ENCODE data around the gene TCF7L2. TPM values are rescaled to one million over a fixed set of nuclear protein-coding genes. Genes with fewer than 3 reads are reported as not detected.

Gene TCF7L2
- total RNA-seq, 1 donor from 2014 or later, result 17.2 TPM

DNA sequence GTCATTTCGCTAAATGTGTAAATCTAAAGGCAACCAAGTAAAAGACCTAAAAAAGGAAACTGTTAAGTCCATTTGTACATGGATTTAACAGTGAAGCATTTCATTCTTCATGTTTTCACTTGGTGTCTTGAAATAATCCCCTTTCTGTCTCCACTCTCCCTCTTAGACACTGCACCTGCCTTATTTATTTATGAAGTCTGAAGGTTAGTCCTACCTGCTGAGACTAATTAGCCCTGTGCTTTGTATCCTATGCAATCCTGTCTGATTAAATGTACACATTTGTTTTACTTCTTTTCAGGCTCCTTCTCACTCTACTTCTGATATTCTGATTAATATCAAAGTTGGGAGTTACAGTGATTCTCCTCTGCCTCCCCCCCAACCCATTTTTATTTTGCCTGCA, 1.9 kb upstream of the TCF7L2 start:
- no peak for DNase-seq

DNA sequence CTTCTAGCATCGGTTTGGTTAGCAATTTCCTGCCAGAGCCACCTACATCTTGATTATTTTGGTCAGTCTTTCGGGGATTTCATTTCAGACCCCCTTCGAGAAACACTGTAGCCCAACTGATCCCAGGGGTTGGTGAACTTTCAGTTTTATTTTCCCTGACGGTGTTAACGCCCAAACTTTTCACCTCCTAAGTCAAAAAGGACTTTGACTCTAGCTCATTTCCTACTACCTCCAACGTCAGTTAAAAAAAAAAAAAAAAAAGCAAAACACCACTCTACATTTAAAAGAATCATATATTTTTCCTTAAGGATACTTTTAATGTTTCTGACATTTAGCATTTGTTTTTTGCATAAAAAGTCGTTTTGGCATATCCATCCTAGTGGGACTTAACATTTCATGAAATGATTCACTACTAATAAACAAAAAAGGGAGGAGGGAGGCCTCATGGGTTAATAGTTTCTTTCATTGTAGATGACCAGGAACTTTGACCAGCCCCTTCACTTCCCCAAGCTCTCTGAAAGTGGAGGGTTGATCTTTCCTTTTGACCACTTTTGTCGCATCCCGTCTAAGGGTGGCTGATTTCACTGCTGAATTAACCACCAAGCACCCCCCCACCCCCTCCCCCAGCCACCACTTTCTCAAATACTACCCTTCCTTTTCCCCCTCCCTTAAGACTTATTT, 764 bp upstream of the TCF7L2 start:
- no peak for DNase-seq

DNA sequence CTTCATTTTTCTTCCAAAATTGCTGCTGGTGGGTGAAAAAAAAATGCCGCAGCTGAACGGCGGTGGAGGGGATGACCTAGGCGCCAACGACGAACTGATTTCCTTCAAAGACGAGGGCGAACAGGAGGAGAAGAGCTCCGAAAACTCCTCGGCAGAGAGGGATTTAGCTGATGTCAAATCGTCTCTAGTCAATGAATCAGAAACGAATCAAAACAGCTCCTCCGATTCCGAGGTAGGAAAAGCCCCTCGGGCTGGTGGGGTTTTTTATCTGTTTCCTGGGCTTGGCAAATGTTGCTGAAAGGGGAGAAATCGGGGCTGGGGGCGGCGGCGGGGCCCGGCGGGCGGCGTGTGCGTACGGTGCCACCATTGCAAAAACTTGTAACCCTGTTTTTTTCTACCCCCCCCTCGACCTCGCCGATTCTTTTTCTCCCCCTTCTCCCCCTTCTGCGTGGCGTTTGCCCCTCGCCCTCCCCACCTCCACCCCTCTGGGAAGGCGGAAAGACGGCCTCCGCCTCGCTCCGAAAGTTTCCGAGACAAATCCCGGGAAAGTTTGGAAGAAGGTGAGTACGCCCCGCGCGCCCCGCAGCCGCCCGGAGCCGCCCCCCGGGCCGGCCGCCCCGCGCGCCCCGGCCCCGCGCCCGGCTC, 789 bp downstream of the TCF7L2 start:
- peak; percentile 64 for DNase-seq

DNA sequence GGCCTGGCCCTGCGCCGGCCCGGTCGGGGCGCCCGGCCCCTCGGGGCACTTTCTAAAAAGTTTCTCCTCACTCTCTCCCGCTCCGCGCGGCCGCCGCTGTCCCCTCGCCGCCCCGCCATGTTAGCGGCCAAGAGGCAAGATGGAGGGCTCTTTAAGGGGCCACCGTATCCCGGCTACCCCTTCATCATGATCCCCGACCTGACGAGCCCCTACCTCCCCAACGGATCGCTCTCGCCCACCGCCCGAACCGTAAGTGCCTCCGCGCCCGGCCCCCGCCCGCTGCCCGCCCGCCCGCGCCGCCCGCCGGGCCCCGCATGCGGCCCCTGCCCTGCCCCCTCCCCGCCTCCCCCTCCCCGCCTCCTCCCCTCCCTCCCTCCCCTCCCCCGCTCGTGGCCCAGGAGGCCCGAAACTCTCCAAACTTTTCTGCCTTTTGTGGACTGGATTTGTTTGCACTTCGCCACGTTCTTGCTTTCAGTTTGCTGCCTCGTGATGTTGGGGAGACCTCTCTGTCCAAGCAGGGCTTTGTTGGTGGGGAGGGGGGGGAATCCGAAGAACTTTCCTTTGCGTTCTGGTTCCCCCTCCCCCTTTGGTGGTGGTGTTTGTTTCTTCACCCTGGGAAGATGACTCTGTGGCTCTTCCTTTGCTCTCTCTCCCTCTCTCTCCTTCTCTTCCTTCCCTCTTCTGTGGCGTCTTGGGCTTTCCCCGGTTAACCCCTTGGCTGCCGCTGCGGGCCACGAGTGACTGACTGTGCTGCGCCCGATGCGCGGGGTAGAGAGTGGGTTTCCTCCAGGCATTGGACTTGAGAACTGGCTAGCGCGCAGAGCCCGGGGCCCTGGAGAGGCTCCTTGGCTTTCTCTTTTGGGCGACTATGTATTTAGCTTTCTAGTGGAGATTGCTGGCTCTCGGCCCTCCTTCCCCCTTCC, 1.6 kb downstream of the TCF7L2 start:
- DNase-seq, result peak; percentile 90

DNA sequence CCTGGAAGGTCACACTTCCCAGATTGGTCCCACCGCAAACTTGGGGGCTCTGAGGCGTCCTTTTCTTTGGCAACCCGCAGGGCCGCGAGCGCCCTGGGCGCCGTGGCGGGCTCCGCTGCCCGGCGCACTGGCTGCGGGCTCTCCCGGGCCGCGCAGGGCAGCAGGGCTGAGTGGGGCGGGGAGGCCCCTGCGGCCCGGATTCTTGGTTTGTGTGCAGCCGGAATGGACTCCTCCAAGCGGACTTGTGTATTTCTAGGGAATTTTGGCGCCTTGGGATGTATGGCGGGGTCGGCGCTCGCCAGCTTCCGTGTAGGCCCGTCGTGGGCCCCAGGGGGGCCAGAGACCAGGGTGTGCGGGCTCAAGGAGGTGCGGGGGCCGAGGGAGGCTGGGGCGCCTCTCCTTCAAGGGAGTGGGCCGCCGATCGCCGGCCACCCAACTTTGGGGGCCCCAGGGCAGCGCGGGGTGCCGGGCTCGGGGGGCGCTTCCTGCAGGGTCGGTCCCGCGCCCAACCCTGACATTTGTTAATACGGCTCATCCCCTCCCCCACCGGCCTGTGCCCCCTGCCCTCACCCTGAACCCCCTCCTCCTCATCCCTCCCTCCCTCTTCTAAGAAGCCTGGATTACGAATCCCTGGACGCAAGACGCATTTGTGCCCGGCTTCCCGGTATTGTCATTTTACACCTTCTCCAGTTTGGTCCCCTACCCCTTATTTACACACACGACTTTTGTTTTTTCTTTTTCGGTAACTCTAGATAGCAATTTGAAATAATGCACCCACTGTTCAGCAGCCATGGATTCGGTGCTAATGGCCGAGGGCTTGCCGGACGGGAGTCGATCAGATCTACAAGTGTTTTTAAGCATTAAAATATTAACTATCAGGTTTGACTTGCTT, 2.5 kb downstream of the TCF7L2 start:
- DNase-seq, result peak; percentile 55

DNA sequence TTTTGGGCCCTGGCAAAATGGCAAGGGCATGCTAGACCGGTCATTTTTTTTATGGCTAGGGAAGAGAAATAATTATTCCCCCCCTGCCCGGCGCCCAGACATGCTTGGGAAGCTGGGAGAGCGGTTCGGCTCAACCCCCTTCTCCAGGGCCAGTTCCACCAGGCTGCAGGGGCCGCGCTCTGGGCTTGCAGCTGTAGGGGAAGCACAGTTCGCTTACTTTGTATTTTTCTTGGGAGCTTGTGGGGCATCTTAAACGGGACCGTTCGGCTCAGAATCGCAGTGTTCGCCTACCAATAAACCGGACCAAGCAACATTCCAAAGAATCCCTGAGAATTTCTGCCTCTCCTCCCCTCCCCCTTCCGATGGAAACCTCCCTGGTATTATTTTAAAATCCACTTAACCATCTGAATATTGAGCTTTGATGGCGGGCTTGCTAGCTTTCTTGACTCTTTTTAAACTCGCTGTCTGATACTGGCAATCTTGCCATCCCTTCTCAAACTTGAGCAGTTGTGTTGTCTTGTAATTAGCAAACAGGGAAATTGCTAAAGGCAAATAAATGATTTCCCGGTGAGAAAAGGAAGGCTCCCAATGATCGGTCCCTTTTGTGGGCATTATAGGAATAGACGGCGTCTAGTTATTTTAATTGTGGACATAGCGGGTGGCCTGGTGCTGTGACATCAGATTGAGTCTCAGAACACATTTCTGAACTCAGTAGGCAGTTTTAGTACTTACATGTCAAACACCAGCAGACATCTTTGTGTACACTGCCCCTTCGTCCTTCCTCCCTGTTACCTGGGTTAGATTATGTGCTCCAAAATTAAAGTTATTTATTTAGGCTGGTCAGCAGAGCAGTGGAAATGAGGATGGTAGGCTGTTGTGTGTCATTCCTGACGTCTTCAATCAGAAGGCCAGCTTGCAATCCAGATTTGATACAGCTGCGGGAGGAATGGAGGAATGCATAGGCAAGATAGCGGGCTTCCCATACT, 3.4 kb downstream of the TCF7L2 start:
- peak; percentile 60 for DNase-seq

DNA sequence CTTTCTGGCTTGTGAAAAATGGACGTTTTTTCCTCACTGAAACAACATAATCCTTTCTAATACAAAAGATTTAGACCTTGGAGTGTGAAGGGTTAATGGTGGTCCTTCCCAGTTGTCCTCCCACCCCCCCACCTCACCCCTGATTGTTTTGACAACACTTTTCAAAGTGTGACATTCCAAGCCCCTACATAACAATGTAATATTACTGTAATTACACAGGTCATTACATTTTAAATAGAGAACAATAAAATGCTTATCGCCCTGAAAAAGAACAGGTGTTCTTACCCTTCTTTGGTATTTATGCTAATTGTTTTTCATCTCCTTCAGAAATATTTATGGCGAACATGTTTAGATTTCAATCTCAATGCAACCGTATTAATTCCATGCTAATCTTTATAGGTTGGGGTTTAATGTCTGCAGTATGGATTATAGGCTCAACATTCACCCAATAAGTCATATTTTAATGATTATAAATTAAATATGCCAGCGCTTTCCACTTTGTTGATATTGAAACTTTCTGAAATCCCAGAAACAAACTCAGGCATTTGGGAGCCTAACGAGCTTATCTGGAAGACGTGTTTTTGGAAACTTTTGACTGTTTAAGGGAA, 5.0 kb downstream of the TCF7L2 start:
- no peak for DNase-seq

DNA sequence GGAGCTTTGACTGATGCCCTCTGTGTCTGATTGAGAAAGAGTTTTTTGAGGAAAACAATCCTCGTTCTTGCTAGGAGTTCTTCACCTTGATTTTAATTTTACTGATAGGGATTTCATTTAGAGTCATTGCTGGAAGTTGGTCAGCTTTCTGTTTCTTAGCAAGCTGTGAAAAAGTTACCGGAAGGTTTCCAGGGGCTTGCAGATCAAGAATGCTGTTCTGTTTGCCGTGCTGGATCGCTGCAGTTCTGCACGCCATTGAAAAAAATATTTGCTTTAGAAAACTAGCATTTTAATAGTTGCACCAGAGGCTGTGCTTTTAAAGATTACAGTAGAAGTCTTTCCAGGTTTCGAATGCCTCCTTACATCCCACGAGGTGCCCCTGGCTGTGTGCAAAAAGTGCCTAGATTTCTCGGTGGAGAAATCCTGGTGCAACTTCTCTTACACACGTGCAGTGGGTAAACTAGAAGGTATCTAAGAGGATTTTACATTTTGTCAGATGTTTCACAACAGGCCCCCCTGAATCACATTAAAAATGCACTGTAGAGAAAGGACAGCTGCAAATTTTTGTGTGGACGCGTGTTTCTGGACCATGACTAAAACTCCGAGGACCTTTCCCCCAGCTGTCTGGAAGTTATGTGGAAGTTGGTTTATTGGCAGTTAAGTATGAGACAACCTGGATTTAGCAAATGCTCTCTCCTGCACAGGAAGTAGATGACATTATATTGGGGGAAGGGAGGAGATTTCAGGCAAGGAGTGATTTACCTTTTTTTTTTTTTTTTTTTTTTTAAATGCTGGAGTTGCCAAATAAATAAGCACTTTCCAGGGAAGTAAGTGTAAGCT, 5.8 kb downstream of the TCF7L2 start:
- peak; percentile 92 for DNase-seq

DNA sequence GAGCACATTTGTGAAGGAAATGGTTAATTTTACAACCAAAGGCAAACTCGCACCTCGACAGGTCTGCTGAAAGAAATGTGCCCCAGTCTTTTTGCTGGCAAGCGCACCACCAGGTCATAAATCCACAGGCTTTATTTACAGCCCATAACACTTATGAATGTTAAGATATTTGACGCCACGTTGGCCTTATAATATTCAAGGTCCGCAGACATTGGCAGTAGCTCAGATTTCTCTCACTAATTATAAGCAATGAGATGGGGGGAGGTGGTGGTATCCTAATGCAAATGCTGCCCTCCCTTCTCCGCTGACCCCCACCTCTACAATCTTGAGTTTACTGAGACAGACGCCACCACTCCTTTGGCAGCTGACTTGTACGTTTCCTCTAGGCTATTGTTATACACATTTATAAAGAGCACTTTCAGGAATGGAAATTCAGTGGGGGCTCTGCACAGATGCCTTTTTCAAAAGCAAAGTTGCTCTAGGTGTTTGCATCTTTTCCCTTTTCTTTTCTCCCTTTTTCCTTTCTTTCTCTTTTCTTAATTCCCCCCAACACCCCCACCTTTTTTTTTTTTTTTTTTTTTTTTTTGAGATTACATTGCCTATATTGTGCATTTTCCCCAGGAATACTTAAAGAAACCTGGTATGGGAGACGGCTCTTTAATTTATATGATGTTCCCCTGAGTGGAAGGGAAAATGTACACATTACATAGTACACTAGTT, 6.7 kb downstream of the TCF7L2 start:
- DNase-seq, result peak; percentile 49

DNA sequence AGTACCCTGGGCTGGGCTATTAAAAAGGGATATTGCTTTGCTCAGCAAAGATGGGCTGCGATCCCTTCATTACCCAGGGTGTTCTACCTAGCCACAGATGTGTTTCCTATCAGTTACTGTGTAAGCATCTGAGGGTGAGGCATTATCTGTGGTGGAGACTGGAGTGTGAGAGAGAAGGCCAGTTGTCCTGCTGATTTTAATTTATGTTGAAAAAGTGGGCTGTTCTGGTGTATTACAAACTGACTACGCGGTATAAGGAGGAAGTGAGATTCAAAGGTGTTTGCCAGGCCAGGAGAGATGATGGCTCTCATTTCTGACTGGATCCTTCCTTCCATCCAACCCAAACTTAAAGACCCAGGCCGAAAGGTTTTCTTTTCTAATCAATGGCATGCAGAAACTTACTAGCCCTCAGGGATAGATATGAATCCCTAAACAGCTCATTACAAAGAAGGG, 7.6 kb downstream of the TCF7L2 start:
- DNase-seq, result no peak

DNA sequence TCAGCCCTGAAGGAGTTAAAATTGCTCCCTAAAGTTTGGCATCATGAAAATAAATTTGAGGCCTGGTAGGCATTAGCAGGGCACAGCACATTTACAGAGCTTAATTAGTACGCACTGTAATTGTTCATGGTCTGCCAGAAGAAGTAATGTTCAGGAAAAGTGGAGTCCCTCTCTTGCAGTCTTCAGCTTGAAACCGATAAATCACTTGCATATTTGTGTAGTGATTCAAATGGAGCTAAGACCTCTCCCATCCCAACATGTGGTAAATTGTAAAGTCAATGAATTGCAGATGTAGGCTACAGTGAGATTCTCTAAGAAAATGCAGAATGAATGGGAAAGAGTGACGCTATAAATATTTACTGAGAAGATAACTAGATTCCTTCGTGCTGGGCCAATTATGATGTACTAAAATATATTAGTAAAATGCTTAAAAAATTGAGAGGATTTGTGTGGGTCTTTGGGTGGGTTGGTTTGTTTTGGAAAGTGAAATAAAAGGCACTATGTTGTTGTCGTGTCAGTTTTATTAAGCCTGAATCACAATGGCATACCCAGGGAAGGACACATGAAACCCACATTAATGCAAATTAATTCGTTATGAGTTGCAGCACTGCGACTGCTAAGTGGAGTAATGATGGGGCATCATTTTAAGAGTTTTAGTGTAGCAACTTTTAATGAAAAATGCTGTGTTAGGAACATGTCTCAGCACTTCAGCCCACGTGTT, 8.4 kb downstream of the TCF7L2 start:
- peak; percentile 75 for DNase-seq

DNA sequence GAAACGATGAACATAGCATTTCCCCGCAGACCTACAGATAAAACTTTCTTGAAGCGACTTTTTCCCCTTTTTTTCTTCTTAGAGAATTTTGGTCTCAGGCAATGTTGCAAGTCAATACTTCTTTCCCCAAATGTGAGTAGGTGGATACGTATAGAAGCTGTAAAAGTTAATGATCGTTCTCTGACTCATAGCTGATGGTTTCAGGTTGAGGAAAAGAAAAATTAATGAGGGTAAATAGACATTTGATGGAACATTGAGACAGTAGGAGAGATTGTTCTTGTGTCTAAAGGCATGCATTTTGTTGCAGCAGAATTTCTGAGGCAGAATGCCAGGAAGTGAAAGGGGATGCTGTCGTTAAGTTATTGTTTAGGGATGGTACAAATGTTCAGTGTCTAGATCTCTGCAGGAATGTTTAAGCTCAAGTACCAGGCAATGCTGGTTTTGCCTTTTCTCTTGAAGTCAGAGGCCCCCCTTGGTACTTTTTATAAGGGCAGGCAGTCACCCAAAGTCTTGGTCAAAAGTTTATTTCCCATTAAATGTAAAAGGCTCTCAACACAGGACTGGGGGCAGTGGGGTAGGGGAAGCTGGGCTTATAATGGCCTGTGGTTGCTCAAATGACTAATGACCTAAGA, 9.3 kb downstream of the TCF7L2 start:
- DNase-seq, result peak; percentile 69

DNA sequence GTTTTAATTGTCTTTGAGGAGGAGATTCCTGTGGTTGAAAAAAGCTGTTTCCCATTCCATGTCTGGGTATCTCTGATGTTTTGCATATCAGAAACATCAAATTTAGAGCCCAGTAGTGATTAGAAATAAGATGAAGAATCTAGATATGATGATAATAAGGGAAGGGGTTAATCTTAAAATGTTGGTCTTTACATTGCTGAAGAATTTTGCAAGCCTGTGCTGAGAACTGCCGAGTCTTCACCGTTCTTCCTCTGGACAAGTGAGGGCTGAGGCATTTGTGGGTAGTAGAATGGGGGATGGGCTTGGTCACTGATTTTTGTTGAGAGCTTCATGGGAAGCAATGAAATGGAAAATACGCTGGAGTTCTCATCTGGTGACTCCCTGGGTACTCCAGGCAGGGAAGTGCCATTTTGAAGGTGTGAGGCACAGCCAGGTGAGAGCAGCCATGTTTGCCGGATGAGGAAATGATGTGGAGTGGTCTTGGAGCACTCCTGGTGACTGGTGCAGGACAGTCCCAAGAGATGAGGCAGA, 10.2 kb downstream of the TCF7L2 start:
- no peak for DNase-seq

DNA sequence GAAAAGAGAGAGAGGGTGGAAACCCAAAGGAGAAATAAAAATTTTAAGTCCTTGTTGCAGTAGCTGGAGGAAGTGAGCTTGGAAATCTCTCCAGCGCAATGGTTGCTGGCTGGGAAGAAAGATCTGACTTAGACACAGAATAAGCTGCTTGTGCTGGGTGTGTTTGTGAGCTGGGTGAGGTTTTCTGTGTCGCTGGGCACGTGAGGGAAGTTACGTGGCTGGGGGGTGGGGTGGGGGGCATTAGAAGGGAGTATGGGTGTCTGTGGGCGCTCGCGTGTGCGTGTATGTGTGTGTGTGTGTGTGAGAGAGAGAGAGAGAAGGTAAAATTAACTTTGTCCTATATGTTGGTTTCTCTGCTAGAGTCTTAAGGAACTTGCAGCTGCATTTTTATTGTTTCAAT, 11.6 kb downstream of the TCF7L2 start:
- DNase-seq, result no peak

DNA sequence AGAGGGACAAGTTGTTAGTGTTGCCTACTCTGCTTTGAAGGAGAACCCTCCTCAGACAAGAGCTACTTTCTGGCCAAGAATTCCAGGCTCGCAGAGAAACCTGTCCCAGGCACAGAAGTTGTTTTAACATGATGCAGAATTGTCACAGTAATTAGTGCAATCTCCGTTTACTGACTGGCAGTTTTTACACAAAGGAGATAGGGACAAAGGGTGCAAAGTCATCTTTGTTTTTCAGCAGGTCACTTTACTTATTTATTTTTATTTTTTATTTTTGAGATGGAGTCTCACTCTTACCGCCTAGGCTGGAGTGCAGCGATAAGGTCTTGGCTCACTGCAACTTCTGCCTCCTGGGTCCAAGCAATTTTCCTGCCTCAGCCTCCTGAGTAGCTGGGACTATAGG, 12.3 kb downstream of the TCF7L2 start:
- DNase-seq, result no peak

DNA sequence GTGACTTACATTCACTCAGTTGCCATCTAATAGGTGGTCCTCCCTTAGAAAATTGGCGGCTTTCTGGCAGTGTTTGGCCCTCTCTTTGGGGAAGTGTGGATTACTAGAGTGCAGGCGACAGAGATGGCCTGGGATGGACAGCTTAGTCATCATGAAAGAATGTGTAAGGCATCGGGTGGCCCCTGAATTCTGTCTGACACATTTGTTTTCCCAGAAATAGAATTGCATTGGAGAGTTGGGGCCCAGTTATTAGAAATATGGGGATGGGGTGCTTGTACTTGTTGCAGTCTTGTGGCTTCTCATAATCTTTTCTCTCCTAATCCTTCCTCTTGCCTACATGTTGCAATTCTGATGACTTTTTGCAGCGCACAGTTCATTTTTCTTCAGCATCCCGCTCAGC, 13.8 kb downstream of the TCF7L2 start:
- DNase-seq, result no peak

DNA sequence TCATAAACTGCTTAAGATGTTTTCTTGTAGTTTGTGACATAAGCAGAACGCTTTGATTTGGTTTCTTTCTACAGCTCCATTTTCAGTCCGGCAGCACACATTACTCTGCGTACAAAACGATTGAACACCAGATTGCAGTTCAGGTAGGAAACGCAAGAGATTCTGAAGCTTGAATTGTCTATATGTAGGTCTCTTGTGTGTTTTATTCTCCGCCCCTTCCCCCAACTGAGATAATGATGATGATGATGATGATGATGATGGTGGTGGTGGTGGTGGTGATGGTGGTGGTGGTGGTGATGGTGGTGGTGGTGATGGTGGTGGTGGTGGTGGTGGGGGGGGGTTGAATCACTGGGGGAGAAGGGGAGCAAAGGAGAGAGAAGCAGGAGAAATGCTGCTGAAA, 14.4 kb downstream of the TCF7L2 start:
- no peak for DNase-seq

Measured in tongue (tissue), 2 donors.